Heart left ventricle (tissue), 16 donors: ENCODE data around the gene GNAT1. TPM values are rescaled to one million over a fixed set of nuclear protein-coding genes. Genes with fewer than 3 reads are reported as not detected.

Source experiments
- ATAC-seq, 4 donors: fragments of 200-7000 bp; cut with Tn5 transposase; one replicate each; pipeline ENCODE4 v1.9.1; 2020 to 2022; ENCODE audit warnings: moderate library complexity in 4 of 4, mild to moderate bottlenecking in 3 of 4, moderate number of reproducible peaks in 1 of 4
- DNase-seq, 5 donors: peaks; one replicate each; pipeline ENCODE4 v3.0.0-alpha.2; 2020
- H3K27ac ChIP-seq, 12 donors: fragments of 200-600 bp; sonication (generic) in 4 of 12; one replicate each; pipeline versions ENCODE4 v1.5.0 to v1.8.0; 2016 to 2022; ENCODE audit warnings: mild to moderate bottlenecking in 2 of 12
- H3K27me3 ChIP-seq, 9 donors: fragments of 200-600 bp; sonication (generic) in 2 of 9; one replicate each; pipeline versions ENCODE4 v1.5.1 to v1.8.0; 2016 to 2022; ENCODE audit warnings: mild to moderate bottlenecking in 3 of 9
- H3K36me3 ChIP-seq, 9 donors: fragments of 200-600 bp; sonication (generic) in 2 of 9; one replicate each; pipeline versions ENCODE4 v1.5.0 to v1.8.0; 2018 to 2022; ENCODE audit warnings: mild to moderate bottlenecking in 2 of 9
- H3K4me1 ChIP-seq, 12 donors: fragments of 200-600 bp; sonication (generic) in 4 of 12; one replicate each; pipeline versions ENCODE4 v1.5.0 to v1.8.0; 2016 to 2022; ENCODE audit warnings: mild to moderate bottlenecking in 3 of 12
- H3K4me3 ChIP-seq, 12 donors: fragments of 200-600 bp; sonication (generic) in 4 of 12; one replicate each; pipeline versions ENCODE4 v1.5.0 to v1.8.0; 2017 to 2022; ENCODE audit warnings: mild to moderate bottlenecking in 9 of 12, moderate library complexity in 4 of 12
- H3K9me3 ChIP-seq, 12 donors: fragments of 200-600 bp; sonication (generic) in 4 of 12; one replicate each; pipeline versions ENCODE4 v1.5.0 to v1.8.0; 2016 to 2022; ENCODE audit warnings: mild to moderate bottlenecking in 1 of 12
- CTCF ChIP-seq, 12 donors: fragments of 200-600 bp; sonication (generic) in 4 of 12; IDR thresholded peaks; one replicate each; pipeline versions ENCODE4 v1.5.0 to v1.8.0; 2018 to 2022; ENCODE audit warnings: antibody characterized with exemption in 12 of 12, mild to moderate bottlenecking in 5 of 12
- POLR2A ChIP-seq, 2 donors: fragments of 450-650 bp; IDR thresholded peaks; one replicate each; pipeline ENCODE4 v1.6.1; 2017; ENCODE audit warnings: antibody characterized with exemption in 2 of 2, mild to moderate bottlenecking in 2 of 2, moderate library complexity in 2 of 2
- WGBS, 4 donors: extraction: QIAGEN DNeasy Blood & Tissue Kit in 2 of 4; methylation state at CpG; one replicate each; pipeline versions ENCODE4 v1.1.5 to v1.1.7; 2013 to 2018; 5-methylcytosine and 5-hydroxymethylcytosine counted together
- intact Hi-C, 10 donors: fragments of 100-400 bp; cut with DNase I; formaldehyde crosslinking; loops; one replicate each; pipeline versions ENCODE4 v1.11.1 to v1.14.2; 2022
- polyA plus RNA-seq, 2 donors: library from polyadenylated mRNA; stranded (reverse); fragments of 200-250 nt; gene quantifications; one replicate each; pipeline ENCODE4 v1.2.3, GENCODE V29; 2013
- total RNA-seq, 9 donors: library from RNA; depleted of rRNA in 2 of 9; stranded (reverse); fragments of >200 nt in 2 of 9; fragmentation: NEBNext Ultra II Directional in 3 of 9; extraction: Animal tissue kit (Norgen Biotek cat#: 25700) in 3 of 9; gene quantifications; one replicate each; pipeline versions ENCODE4 v1.1.0 to v1.2.4, GENCODE V29; 2016 to 2023
- donor health status: ischemic (EF 13 %, LVEDD 7.1; RV severe dilation, severe dysfunction).
- donor health status: healthy with polysubstance abuse.
- donor health status: DM: no; HTN: yes; CAD: no.
- donor health status: DM: no; HTN: no; CAD: no.
- donor health status: ischemic (EF 25% LVEDD 6.9; RV normal size, moderate dysfunction).
- donor health status: ischemic (EF 25% LVEDD 5.7; RV mildly dilated, moderate dysfunction).
- donor health status: healthy.
- donor health status: DM: yes; HTN: yes; CAD: no.
- donor health status: ischemic (EF 35%, LVEDD 5.7; RV mildly dilated, moderate dysfunction).
- donor health status: nonischemic (EF 11% LVEDD 7.7; RV severe dilation, severe dysfunction).
- donor health status: DM: yes; HTN: yes; CAD: no.
- donor health status: PGD.
- donor health status: ischemic (EF 29% LVEDD 5.4; RV normal size, mild dysfunction).
- donor health status: nonischemic (EF 23%, LVEDD 6.1; RV moderate dilation, normal function).

GNAT1 gene
- total and polyA plus RNA-seq, 11 donors, result 0.40 TPM; not detected in 10

GRCh38 chr3:50165910-50166538 is 25.4 kb upstream of the GNAT1 start:
- H3K4me3 ChIP-seq, result peak overlapping the region in 1 of 12 donors; percentile 15
- H3K36me3 ChIP-seq, result no peaks in the 10 kb centered on the region
- peak in 2 of 4 donors; percentile 18 to 21 for ATAC-seq
- intact Hi-C loops, result no loop called here
- DNase-seq, result peak in 2 of 5 donors; percentile 43 to 60
- no peaks in the 10 kb centered on the region for H3K27me3 ChIP-seq
- TF ChIP-seq CTCF (IDR thresholded peaks at IDR 0.05), result no peak
- no peak for TF ChIP-seq POLR2A (IDR thresholded peaks at IDR 0.05)
- H3K27ac ChIP-seq, result peak overlapping the region; percentile 27 to 92 (median 84)
- H3K4me1 ChIP-seq, result peaks cover 29 to 99% (median 86%) of the 10 kb centered on the region in 12 donors
- no peaks in the 10 kb centered on the region for H3K9me3 ChIP-seq
- 17 to 34% (median 27%) methylated on average over 15 of the region's 15 CpGs for WGBS, 4 donors

- H3K4me3 ChIP-seq, result peak overlapping the region in 1 of 12 donors; percentile 15
- ATAC-seq, result no peak
- H3K9me3 ChIP-seq, result no peaks in the 10 kb centered on the region
- H3K36me3 ChIP-seq, result no peaks in the 10 kb centered on the region
- peak overlapping the region; percentile 27 to 92 (median 84) for H3K27ac ChIP-seq
- 57 to 67% (median 61%) methylated on average over 6 of the region's 6 CpGs for WGBS, 4 donors
- intact Hi-C loops, result no loop called here
- H3K4me1 ChIP-seq, result peaks cover 29 to 99% (median 87%) of the 10 kb centered on the region in 12 donors
- TF ChIP-seq CTCF (IDR thresholded peaks at IDR 0.05) (no peak), POLR2A (IDR thresholded peaks at IDR 0.05) (no peak)
- H3K27me3 ChIP-seq, result no peaks in the 10 kb centered on the region
- no peak for DNase-seq
Measured at GRCh38 chr3:50166620-50167019, 24.8 kb upstream of the GNAT1 start.

- Histone ChIP-seq H3K4me1 (peaks cover 31 to 99% (median 86%) of the 10 kb centered on the region in 12 donors), H3K4me3 (no peak overlapping the region), H3K9me3 (no peaks in the 10 kb centered on the region), H3K27ac (peak overlapping the region; percentile 43 to 92 (median 84)), H3K27me3 (no peaks in the 10 kb centered on the region), H3K36me3 (no peaks in the 10 kb centered on the region)
- no peak for ATAC-seq
- intact Hi-C loops, result no loop called here
- TF ChIP-seq CTCF (IDR thresholded peaks at IDR 0.05) (no peak), POLR2A (IDR thresholded peaks at IDR 0.05) (no peak)
- DNase-seq, result peak in 1 of 5 donors; percentile 58
- 60 to 69% (median 68%) methylated on average over 15 to 16 of the region's 16 CpGs for WGBS, 4 donors
Measured at GRCh38 chr3:50167069-50167840, 24.2 kb upstream of the GNAT1 start.

GRCh38 chr3:50167841-50168209 is 23.6 kb upstream of the GNAT1 start:
- peak overlapping the region; percentile 43 to 92 (median 83) for H3K27ac ChIP-seq
- 84 to 90% (median 85%) methylated on average over 7 of the region's 7 CpGs for WGBS, 4 donors
- DNase-seq (no peak), ATAC-seq (no peak)
- no peaks in the 10 kb centered on the region for H3K36me3 ChIP-seq
- H3K4me3 ChIP-seq, result no peak overlapping the region
- H3K27me3 ChIP-seq, result no peaks in the 10 kb centered on the region
- TF ChIP-seq CTCF (IDR thresholded peaks at IDR 0.05) (no peak), POLR2A (IDR thresholded peaks at IDR 0.05) (no peak)
- H3K9me3 ChIP-seq, result no peaks in the 10 kb centered on the region
- intact Hi-C loops, result no loop called here
- H3K4me1 ChIP-seq, result peaks cover 35 to 100% (median 84%) of the 10 kb centered on the region in 12 donors
